DOHH2 (cell line): Measurements from ENCODE around the gene USH1C.

Experiments used
- H3F3A ChIP-seq: fragments of 200-600 bp; sonication (generic), shearing (Covaris generic); 2 replicates; pipeline ENCODE4 v1.6.0; 2016; ENCODE audit warnings: antibody characterized with exemption, mild to moderate bottlenecking; ENCODE audit not compliant: control insufficient read depth, insufficient read depth
- H3K27ac ChIP-seq: fragments of 200-600 bp; sonication (generic); 2 replicates; pipeline ENCODE4 v1.5.1; 2014; ENCODE audit warnings: low read depth, mild to moderate bottlenecking, low read length, moderate library complexity
- H3K27me3 ChIP-seq: fragments of 200-600 bp; sonication (generic); 2 replicates; pipeline ENCODE4 v1.6.1; 2014; ENCODE audit warnings: mild to moderate bottlenecking, low read length, mixed read lengths; ENCODE audit not compliant: control insufficient read depth
- H3K36me3 ChIP-seq: fragments of 200-600 bp; sonication (generic); 2 replicates; pipeline ENCODE4 v1.6.1; 2014; ENCODE audit warnings: mild to moderate bottlenecking, low read length, moderate library complexity, mixed read lengths; ENCODE audit not compliant: control insufficient read depth
- H3K4me1 ChIP-seq: fragments of 200-600 bp; sonication (generic); 2 replicates; pipeline ENCODE4 v1.6.1; 2014; ENCODE audit warnings: mild to moderate bottlenecking, low read length, mixed read lengths; ENCODE audit not compliant: control insufficient read depth
- H3K4me2 ChIP-seq: fragments of 200-600 bp; sonication (generic); 2 replicates; pipeline ENCODE4 v1.6.0; 2014; ENCODE audit warnings: mild to moderate bottlenecking, low read length, moderate library complexity
- H3K4me3 ChIP-seq: fragments of 200-600 bp; sonication (generic); 2 replicates; pipeline ENCODE4 v1.5.1; 2014; ENCODE audit warnings: mild to moderate bottlenecking, low read length, mixed read lengths
- H3K79me2 ChIP-seq: fragments of 200-600 bp; sonication (generic); 2 replicates; pipeline ENCODE4 v1.6.1; 2014; ENCODE audit warnings: mild to moderate bottlenecking, low read length, mixed read lengths; ENCODE audit not compliant: control insufficient read depth
- H3K9me2 ChIP-seq: fragments of 200-600 bp; sonication (generic); replicated peaks from 2 replicates; pipeline ENCODE4 v1.6.1; 2014; ENCODE audit warnings: mild to moderate bottlenecking, low read length, mixed read lengths; ENCODE audit not compliant: control insufficient read depth
- H3K9me3 ChIP-seq: fragments of 200-600 bp; sonication (generic); 2 replicates; pipeline ENCODE4 v1.6.1; 2014; ENCODE audit warnings: antibody characterized with exemption, low read length, mixed read lengths; ENCODE audit not compliant: control insufficient read depth, insufficient read depth
- H4K20me1 ChIP-seq: fragments of 200-600 bp; sonication (generic); 2 replicates; pipeline ENCODE4 v1.6.0; 2014; ENCODE audit warnings: low read depth, mild to moderate bottlenecking, antibody characterized with exemption, low read length, moderate library complexity; ENCODE audit not compliant: control insufficient read depth, insufficient read depth
- EZH2phosphoT487 ChIP-seq: fragments of 200-600 bp; sonication (generic); IDR thresholded peaks from 2 replicates; pipeline ENCODE4 v1.6.1; 2017; ENCODE audit warnings: borderline replicate concordance, mild to moderate bottlenecking, antibody characterized with exemption, low read length, moderate library complexity, mixed read lengths
- TF ChIP-seq, protein P1 (sequence below): fragments of 200-600 bp; sonication (generic); IDR thresholded peaks from one replicate; pipeline ENCODE4 v1.5.1; 2014; ENCODE audit warnings: antibody characterized with exemption, mild to moderate bottlenecking, low read depth, low read length; ENCODE audit not compliant: poor library complexity, severe bottlenecking

The USH1C gene

DNA sequence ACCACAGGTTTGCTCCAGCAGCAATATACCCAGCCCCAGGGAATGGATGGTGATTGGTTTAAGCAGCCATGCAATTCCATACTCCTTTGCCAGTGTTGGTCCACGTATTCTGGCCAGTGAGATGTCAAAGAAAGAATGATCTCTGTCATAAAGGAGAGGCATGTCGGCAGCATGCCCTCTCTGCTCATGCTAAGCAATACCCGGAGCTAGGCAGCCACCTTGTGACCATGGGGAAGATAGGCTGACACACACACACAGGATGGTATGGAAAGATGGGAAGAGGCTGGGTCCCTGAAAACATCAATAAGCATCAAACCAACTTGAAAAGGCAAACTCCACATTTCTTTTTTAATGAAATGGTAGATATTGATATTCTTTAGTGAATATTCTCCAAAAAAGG is 72.7 kb downstream of the USH1C start:
- no peaks in the 10 kb centered on the region for H3K9me2 ChIP-seq
- no peaks in the 10 kb centered on the region for H3K9me3 ChIP-seq
- no peaks in the 10 kb centered on the region for H3K4me1 ChIP-seq
- no peak overlapping the region for H3K27ac ChIP-seq
- no peaks in the 10 kb centered on the region for H3K36me3 ChIP-seq
- TF ChIP-seq, protein P1, sequence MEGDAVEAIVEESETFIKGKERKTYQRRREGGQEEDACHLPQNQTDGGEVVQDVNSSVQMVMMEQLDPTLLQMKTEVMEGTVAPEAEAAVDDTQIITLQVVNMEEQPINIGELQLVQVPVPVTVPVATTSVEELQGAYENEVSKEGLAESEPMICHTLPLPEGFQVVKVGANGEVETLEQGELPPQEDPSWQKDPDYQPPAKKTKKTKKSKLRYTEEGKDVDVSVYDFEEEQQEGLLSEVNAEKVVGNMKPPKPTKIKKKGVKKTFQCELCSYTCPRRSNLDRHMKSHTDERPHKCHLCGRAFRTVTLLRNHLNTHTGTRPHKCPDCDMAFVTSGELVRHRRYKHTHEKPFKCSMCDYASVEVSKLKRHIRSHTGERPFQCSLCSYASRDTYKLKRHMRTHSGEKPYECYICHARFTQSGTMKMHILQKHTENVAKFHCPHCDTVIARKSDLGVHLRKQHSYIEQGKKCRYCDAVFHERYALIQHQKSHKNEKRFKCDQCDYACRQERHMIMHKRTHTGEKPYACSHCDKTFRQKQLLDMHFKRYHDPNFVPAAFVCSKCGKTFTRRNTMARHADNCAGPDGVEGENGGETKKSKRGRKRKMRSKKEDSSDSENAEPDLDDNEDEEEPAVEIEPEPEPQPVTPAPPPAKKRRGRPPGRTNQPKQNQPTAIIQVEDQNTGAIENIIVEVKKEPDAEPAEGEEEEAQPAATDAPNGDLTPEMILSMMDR = peak; percentile 9
- no peak for TF ChIP-seq EZH2phosphoT487
- no peaks in the 10 kb centered on the region for H3F3A ChIP-seq
- no peak overlapping the region for H3K4me2 ChIP-seq
- H3K4me3 ChIP-seq = no peak overlapping the region
- H4K20me1 ChIP-seq = no peaks in the 10 kb centered on the region
- no peaks in the 10 kb centered on the region for H3K79me2 ChIP-seq
- H3K27me3 ChIP-seq = peaks cover 14% of the 10 kb centered on the region

DNA sequence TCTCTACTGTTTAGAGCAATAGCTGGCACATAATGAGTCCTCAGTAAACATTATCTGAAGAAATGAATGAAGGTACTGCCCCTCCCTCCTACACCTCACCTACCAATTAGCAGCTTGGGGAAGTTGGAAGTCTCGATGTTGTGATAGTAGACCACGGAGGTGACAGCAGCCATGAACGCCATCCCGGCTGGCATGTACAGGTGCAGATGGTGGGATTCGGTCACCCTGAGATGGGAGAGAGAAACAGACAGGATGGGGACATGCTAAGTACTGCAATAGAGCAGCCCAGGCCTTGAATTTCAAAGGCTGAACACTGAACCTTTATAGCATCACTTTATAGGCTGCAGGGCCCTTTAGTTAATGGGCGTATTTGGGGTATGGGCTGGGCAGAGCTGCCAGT is 74.2 kb downstream of the USH1C start:
- no peaks in the 10 kb centered on the region for H3K9me3 ChIP-seq
- no peaks in the 10 kb centered on the region for H3K36me3 ChIP-seq
- H3K27me3 ChIP-seq = peaks cover 14% of the 10 kb centered on the region
- H3K4me2 ChIP-seq = no peak overlapping the region
- no peaks in the 10 kb centered on the region for H4K20me1 ChIP-seq
- no peak for TF ChIP-seq EZH2phosphoT487
- TF ChIP-seq, protein P1 = no peak
- no peaks in the 10 kb centered on the region for H3F3A ChIP-seq
- no peak overlapping the region for H3K4me3 ChIP-seq
- no peak overlapping the region for H3K27ac ChIP-seq
- no peaks in the 10 kb centered on the region for H3K9me2 ChIP-seq
- no peaks in the 10 kb centered on the region for H3K4me1 ChIP-seq
- no peaks in the 10 kb centered on the region for H3K79me2 ChIP-seq

DNA sequence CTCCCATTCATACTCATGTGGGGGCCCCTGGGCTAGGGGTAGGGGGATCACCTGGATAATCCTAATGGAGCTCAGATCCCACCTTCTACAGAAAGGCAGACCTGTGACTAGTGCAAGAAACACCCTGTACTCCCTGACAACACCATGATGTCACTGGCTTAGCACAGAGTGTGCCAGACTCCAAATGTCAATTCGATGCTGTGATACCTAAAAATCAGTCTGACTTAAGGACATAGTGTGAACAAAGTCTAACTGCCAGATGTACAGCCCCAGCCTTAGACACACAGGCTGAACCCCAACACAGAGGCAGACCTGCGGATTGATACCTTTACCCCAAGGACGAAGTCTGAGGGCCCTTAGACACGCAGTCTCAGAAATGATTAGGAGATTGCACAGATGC is 76.1 kb downstream of the USH1C start:
- Histone ChIP-seq H3K27ac (no peak overlapping the region), H3K4me2 (no peak overlapping the region), H3K9me2 (no peaks in the 10 kb centered on the region), H3K4me3 (no peak overlapping the region), H3F3A (no peaks in the 10 kb centered on the region), H3K79me2 (no peaks in the 10 kb centered on the region), H3K36me3 (no peaks in the 10 kb centered on the region), H3K4me1 (no peaks in the 10 kb centered on the region), H4K20me1 (no peaks in the 10 kb centered on the region), H3K9me3 (no peaks in the 10 kb centered on the region), H3K27me3 (peaks cover 4% of the 10 kb centered on the region)
- no peak for TF ChIP-seq EZH2phosphoT487

DNA sequence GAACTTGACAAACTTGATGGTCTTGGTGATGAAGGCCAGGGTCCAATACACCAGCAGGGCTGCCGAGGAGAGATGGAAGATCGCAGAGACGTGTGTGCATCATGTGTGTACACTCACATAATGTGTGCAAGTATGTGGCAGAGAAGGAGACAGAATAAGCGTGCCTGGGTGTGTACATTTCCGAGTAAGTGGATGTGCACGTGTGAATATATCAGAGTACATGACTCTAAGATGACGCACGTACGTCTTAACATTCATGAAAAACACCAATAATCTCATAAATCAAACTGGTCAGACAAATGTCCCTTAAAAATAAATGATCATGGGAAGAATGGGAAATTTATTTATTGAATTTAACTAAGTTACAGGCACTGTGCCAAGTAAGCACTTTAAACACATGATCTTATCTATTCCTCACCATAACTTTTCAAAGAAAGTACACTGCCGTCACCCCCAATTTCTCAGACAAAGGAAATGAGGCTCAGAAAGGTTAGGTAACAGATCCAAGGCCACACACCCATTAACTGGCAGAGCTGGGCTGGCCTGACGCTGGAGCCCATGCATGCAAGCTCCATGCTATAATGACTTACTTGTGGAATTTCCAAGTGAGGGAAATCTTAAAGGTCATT is 80.6 kb downstream of the USH1C start:
- H3K27me3 ChIP-seq = no peaks in the 10 kb centered on the region
- H3K36me3 ChIP-seq = no peaks in the 10 kb centered on the region

More for the DNA sequence above, 80.6 kb downstream of the USH1C start:
- TF ChIP-seq EZH2phosphoT487 = no peak
- TF ChIP-seq, protein P1 = no peak
- Histone ChIP-seq H3K4me3 (no peak overlapping the region), H3K27ac (no peak overlapping the region), H3K79me2 (no peaks in the 10 kb centered on the region), H3F3A (no peaks in the 10 kb centered on the region), H3K9me2 (no peaks in the 10 kb centered on the region), H3K4me1 (no peaks in the 10 kb centered on the region), H3K9me3 (no peaks in the 10 kb centered on the region), H3K4me2 (no peak overlapping the region), H4K20me1 (no peaks in the 10 kb centered on the region)
